Nucleus accumbens (tissue), 56 donors: ENCODE data around the gene MYO1H.

ENCODE experiments used
- DNase-seq, 56 donors: peaks; one replicate each; lab custom pipeline; 2025; lab: John Stamatoyannopoulos, UW

Gene MYO1H

GRCh38 chr12:109440851-109441490, 93.3 kb downstream of the MYO1H start:
- DNase-seq: peak in 2 of 56 donors; percentile 14

GRCh38 chr12:109443794-109444193, 96.1 kb downstream of the MYO1H start:
- no peak for DNase-seq

GRCh38 chr12:109444259-109444658, 96.6 kb downstream of the MYO1H start:
- DNase-seq: no peak

GRCh38 chr12:109445191-109445609, 97.5 kb downstream of the MYO1H start:
- no peak for DNase-seq

- no peak for DNase-seq
Observed at GRCh38 chr12:109446869-109447268, 99.2 kb downstream of the MYO1H start.

- no peak for DNase-seq
Observed at GRCh38 chr12:109447482-109447881, 99.8 kb downstream of the MYO1H start.

- no peak for DNase-seq
Observed at GRCh38 chr12:109448272-109448671, 100.6 kb downstream of the MYO1H start.

GRCh38 chr12:109448707-109449390, 101.1 kb downstream of the MYO1H start:
- DNase-seq: no peak

GRCh38 chr12:109449845-109450532, 102.3 kb downstream of the MYO1H start:
- no peak for DNase-seq

GRCh38 chr12:109450980-109451379, 103.3 kb downstream of the MYO1H start:
- DNase-seq: no peak

GRCh38 chr12:109451400-109451799, 103.7 kb downstream of the MYO1H start:
- no peak for DNase-seq

- no peak for DNase-seq
Observed at GRCh38 chr12:109452489-109452888, 104.8 kb downstream of the MYO1H start.

GRCh38 chr12:109455706-109456105, 108.0 kb downstream of the MYO1H start:
- DNase-seq: no peak

- no peak for DNase-seq
Observed at GRCh38 chr12:109458086-109458485, 110.4 kb downstream of the MYO1H start.

- DNase-seq: peak in 2 of 56 donors; percentile 10 to 16
Observed at GRCh38 chr12:109458771-109459208, 111.1 kb downstream of the MYO1H start.

GRCh38 chr12:109459247-109459646, 111.5 kb downstream of the MYO1H start:
- no peak for DNase-seq

- DNase-seq: no peak
Observed at GRCh38 chr12:109460538-109460937, 112.8 kb downstream of the MYO1H start.

- DNase-seq: peak in 2 of 56 donors; percentile 6 to 11
Observed at GRCh38 chr12:109461049-109461845, 113.5 kb downstream of the MYO1H start.

- peak in 19 of 56 donors; percentile 7 to 62 (median 26) for DNase-seq
Observed at GRCh38 chr12:109461846-109462756, 114.4 kb downstream of the MYO1H start.
